SW 1271 (cell line): ENCODE measurements around the gene RASAL2.
"Not testable (repeated sequence)": the region's sequence is repeated elsewhere in the genome, so short reads cannot be mapped to it uniquely, and the experiment has no call there.

Source experiments
- DNase-seq, 2 experiments: peaks; one replicate each; lab custom pipeline; 2025; lab: John Stamatoyannopoulos, UW

The RASAL2 gene

GRCh38 chr1:178494569-178494971 is 400.7 kb downstream of the RASAL2 start:
- DNase-seq, result no peak

GRCh38 chr1:178495158-178495557 is 401.3 kb downstream of the RASAL2 start:
- no peak for DNase-seq

- no peak for DNase-seq
Measured at GRCh38 chr1:178495741-178496409, 402.0 kb downstream of the RASAL2 start.

GRCh38 chr1:178496410-178497135 is 402.7 kb downstream of the RASAL2 start, which contains the start of gene CLEC20A:
TSS of gene CLEC20A (minus strand) at chr1:178496964. CDS start at chr1:178496939, 25 bp downstream.
- no peak for DNase-seq

GRCh38 chr1:178497903-178498478 is 404.1 kb downstream of the RASAL2 start:
- DNase-seq, result no peak

- no peak for DNase-seq
Measured at GRCh38 chr1:178498896-178499675, 405.2 kb downstream of the RASAL2 start.

- DNase-seq, result no peak
Measured at GRCh38 chr1:178500091-178500770, 406.3 kb downstream of the RASAL2 start.

- no peak for DNase-seq
Measured at GRCh38 chr1:178500936-178501554, 407.1 kb downstream of the RASAL2 start.

- peak in 1 of 2 experiments; percentile 8 for DNase-seq
Measured at GRCh38 chr1:178501705-178502329, 407.9 kb downstream of the RASAL2 start.

GRCh38 chr1:178502330-178502714 is 408.4 kb downstream of the RASAL2 start:
- no peak for DNase-seq

- DNase-seq, result no peak
Measured at GRCh38 chr1:178502856-178503255, 409.0 kb downstream of the RASAL2 start.

GRCh38 chr1:178503316-178503715 is 409.4 kb downstream of the RASAL2 start:
- not testable (repeated sequence) for DNase-seq

- no peak for DNase-seq
Measured at GRCh38 chr1:178503849-178504248, 409.9 kb downstream of the RASAL2 start.

- no peak for DNase-seq
Measured at GRCh38 chr1:178504286-178504685, 410.4 kb downstream of the RASAL2 start.

- no peak for DNase-seq
Measured at GRCh38 chr1:178506177-178506576, 412.3 kb downstream of the RASAL2 start.

GRCh38 chr1:178506669-178507068 is 412.8 kb downstream of the RASAL2 start:
- DNase-seq, result no peak

GRCh38 chr1:178509414-178510007 is 415.6 kb downstream of the RASAL2 start:
- DNase-seq, result no peak

- no peak for DNase-seq
Measured at GRCh38 chr1:178510155-178510554, 416.3 kb downstream of the RASAL2 start.

- no peak for DNase-seq
Measured at GRCh38 chr1:178512566-178513277, 418.8 kb downstream of the RASAL2 start, which contains the start of gene TEX35. TSS of gene TEX35 (plus strand) at chr1:178513109. CDS start at chr1:178513189, 80 bp downstream.
